ENCODE data around the gene CLEC9A.
"Not testable (repeated sequence)": the region's sequence is repeated elsewhere in the genome, so short reads cannot be mapped to it uniquely, and the experiment has no call there.

The CLEC9A gene

DNA sequence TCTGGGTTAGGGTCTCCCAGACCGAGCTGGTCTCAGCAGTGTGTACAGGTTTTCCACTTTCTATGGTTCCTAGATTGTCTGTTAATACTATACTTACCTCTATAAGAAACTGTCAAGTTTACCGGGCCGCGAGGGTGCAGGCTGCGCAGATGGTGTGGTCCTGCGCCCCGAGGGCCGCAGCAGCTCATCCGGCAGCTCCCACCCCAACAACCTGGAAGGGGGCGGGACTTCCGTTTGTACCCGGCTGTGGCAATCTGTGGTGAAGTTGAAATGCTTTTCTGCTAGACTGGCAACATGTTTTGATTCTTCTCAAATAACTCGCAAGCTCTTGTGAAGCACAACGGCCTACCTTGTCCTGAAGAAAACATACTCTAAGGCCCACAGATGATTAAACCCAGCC is at the start of gene CLEC9A:
Gene CLEC9A (plus strand): TSS at position 237 of the 400 bp plus-strand sequence. CDS start 22,006 bp downstream, outside the sequence.
- DNase-seq (ENCODE audit: low read depth) = no peak

DNA sequence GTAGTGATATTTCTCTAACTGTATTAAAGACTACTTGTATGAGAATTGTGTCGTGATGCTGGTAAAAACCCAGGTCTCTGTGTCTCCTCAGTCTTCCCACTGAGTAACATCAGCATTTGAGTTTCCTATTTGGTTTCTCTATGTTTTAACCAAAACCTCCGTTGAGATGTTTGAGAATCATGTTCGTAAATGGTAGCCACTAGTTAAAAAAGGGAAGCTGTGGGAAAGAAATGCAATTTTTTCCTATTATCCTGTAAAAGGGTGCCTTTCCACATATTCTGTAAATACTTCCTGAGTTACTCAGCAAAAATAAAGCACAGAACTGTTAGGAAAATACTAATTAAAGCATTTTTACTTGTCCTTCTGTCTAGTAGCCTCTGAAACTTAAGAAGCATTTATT is 38.6 kb upstream of the CLEC9A start:
- DNase-seq (ENCODE audit: low read depth) = no peak

DNA sequence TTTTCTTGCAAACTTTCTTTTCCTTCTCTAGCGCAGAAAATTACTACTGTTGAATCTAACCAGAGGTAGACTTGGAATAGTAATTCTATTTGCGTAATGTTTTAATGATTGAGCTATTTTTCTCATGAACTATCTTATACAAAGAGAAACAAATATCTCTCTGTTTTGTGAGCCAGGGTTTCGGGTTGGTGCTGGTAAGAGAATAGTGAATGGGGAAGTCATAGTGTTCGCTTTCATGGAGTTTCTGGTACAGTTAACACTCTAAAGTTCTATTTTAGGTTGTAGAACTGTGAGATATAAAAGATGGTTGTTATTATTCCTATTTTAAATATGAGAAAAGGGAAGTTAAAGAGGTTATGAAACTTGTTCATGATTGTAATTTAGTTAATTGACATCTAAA is 38.2 kb upstream of the CLEC9A start:
- DNase-seq (ENCODE audit: low read depth) = no peak

DNA sequence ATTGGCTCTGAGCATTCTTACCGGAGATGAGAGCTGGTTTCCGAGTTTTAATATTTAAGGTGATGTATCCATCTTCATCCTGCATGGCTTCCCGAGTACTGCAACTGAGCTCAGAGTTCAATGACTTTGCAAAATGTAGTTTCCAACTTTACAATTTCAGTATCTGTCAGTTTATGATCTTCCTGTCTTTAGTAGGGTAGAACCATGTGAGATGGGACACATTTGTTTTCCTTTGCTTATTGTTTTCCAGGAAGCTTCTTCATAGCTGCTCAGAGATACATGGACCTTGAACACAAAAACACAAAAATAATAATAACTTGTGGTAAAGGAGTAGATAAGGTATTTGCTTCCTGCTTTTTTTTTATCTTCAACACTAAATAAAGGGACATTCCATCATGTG is 31.5 kb upstream of the CLEC9A start, which contains the start of gene CLEC1B:
Gene CLEC1B (minus strand): TSS at position 106 of the 400 bp plus-strand sequence. CDS start 21 bp downstream, at position 85.
- no peak for DNase-seq (ENCODE audit: low read depth)

DNA sequence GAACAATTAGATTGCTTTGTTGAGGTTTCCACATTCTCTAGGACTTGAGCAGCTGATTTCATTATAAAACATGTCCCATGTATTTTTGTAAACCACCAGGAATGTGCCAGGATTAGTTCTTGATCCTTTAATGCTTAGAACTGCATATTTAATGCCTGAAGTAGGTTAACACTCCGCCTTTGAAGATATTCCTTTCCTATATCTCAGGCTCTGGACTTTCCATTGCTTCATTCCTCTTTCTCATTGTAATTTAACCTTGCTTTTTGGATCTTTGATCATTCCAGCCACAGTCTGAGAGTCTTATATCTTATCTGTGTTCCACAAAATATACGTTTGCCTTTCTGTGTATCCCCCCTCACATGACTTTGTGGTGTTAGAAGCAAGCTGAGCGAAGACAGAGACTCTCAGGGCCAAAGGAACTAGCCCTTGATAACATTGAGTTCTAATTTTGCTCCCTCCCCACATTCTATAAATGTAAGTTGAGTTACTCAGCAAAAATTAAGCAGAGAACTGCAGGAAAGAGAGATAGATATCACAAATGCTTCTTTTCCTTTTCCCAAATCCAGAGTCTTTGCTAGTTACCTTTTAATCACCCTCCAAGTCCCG is 29.2 kb upstream of the CLEC9A start:
- DNase-seq (ENCODE audit: low read depth) = no peak

DNA sequence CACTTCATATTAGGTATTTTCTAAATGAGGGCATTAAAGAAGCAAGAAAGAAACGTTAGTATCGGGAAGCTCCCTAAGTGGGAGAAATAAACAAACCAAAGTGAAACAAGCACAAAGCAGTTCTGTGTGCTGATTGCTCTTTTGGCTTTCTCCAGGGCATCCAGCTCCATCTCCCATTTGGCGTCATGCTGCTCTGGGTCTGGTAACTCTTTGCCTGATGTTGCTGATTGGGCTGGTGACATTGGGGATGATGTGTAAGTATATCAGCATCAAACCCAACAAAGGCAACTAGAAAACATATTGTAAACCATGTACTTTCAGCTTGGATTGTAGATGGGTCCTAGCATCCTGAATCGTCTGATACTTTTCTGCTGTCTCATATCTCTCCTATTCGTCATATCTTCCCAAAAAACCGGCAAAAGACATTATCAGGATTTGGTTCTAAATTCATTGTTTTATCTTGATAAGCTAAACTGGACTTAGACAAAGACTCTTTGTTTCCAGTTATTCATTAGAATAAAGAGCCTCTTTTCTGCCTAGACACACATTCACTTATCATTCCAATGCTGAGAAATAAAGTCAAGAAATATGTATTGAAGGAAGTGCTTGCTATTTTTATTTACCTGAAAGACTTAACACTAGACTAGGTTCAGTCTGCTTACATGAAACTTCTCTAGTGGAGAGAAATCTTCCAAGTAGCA is 17.7 kb upstream of the CLEC9A start:
- DNase-seq (ENCODE audit: low read depth) = no peak

DNA sequence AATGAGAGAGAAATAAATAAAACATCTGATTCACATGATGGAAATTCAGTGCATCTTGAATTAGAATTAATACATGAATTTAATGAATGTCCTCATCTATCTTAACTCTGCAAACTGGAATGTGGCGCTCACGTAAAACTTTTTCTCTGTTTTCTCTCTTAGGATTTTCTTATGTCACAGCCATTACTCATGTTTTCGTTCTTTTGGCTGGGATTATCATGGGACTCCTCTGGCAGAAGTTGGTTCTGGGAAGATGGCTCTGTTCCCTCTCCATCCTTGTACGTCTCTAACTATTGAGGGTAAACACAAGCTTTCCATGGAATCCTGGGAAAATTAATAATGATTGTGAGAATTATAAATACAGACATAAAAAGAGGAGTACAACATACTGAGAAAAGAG is 15.0 kb upstream of the CLEC9A start:
- DNase-seq (ENCODE audit: low read depth) = no peak

- no peak for DNase-seq (ENCODE audit: low read depth)
Measured at GRCh38 chr12:10016881-10017280, 13.6 kb upstream of the CLEC9A start.

DNA sequence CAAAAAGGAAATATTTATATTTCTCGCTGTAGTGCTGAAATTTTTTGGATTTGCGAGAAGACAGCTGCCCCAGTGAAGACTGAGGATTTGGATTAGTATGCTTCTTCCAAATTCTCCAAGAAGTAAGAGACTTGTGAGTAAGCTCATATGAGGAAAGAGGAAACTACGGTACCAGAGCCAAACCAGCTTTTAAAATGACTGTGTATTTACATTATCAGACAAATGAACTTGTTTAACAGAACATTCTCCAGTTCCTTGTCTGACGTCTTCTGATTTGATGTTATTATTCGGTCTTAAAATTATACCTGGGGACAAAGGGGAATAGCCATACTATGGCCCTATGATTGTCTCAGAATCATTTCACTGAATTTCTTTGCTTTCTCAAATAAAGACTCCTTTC is 12.1 kb upstream of the CLEC9A start:
- no peak for DNase-seq (ENCODE audit: low read depth)

DNA sequence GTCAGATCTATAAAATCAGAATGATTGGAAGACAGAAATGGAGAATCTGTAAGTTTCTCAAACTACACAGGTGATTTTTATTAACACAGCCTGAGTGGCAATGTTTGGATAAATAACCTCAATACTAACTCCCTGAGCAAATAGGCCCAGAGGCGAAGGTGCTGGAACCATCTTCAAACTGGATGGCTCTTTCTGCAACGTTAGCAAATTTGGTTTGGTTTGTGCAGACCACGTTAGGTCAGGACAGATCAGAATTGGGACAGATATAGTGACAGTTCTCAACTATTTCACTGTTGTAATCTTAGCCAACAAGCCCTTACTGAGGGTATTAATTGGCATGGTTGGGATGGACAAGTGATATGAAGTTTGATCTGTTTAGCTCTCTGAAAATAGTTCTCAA is 9.1 kb upstream of the CLEC9A start:
- no peak for DNase-seq (ENCODE audit: low read depth)

- DNase-seq (ENCODE audit: low read depth) = no peak
Measured at GRCh38 chr12:10025236-10025635, 5.2 kb upstream of the CLEC9A start.

DNA sequence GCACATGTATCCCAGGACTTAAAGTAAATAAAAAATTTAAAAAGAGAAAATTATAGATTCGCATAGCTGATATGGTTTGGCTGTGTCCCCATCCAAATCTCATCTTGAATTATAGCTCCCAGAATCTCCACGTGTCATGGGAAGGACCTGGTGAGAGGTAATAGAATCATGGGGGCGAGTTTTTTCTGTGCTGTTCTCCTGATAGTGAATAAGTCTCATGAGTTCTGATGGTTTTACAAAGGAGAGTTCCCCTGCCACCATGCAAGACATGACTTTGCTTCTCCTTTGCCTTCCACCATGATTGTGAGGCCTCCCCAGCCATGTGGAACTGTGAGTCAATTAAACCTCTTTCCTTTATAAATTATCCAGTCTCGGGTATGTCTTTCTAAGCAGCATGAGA is 3.8 kb upstream of the CLEC9A start:
- not testable (repeated sequence) for DNase-seq (ENCODE audit: low read depth)

DNA sequence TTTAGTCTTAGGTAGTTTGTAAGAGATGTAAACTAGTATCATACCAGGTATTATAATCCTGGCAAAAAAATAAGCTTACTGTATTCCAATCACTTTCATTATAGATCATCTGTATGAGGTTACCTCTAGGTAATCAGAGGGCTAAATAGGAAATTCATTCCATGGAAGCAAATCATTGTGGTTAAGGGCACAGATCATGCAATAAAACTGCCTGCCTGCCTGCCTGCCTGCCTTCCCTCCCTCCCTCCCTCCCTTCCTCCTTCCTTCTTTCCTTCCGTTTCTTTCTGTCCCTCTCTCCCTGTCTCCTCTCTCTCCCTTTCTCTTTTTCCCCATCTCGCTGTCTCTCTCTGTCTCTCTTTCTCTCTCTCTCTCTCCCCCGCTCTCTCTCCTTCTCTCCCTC is 3.2 kb upstream of the CLEC9A start:
- no peak for DNase-seq (ENCODE audit: low read depth)

DNA sequence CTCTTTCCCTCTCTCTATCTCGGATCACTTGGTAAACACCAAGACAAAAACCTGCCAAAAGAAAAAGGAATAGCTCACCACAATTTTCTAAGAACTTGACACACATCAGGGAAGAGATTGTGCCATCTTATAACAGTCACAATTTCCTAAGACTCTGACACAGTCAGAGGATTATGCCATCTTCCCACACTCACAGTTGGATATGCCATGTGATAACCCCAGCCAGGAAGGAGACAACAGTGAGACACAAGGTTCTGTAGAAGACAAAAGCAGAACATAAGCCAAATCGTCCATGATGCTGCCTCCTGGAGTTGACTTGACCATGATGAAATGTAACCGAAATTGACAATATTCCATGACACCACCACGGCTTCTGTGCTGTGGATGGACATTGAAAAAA is 2.8 kb upstream of the CLEC9A start:
- DNase-seq (ENCODE audit: low read depth) = no peak

DNA sequence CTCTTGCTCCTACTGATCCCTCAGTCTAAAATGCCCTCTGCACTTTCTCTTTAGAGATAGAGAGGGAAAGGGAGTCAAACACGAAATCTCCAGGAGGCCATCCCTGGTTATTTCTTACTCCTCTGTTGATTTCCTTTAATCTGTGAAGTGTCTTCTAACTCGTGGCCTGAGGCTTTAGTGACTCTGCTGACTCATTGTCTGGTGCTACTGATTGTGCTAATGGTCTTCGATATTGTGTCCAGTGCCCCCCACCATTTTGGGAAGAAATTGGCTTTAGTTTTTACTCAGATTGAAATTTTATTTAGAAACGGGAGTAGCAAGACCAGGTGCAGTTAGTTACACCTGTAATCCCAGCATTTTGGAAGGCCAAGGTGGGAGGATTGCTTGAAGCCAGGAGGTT is 839 bp downstream of the CLEC9A start:
- DNase-seq (ENCODE audit: low read depth) = no peak

DNA sequence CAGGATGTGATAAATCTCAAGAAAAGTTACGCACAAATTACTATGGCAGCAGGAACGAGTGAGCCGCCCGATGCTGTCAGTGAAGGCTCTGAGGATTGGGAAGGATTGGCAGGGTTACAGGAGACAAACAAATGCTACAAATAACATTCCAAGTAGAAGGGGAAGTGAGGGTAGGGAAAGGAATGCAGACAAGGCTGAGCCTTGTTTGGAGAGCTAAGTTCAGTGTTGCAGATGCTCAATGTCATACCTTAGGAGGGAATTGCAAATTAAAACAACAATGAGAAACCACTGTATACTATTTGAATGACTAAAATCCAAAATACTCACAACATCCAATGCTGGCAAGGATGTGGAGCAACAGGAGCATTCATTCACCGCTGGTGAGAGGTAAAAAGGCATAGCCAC is 1.3 kb downstream of the CLEC9A start:
- no peak for DNase-seq (ENCODE audit: low read depth)

- no peak for DNase-seq (ENCODE audit: low read depth)
Measured at GRCh38 chr12:10033783-10034545, 3.5 kb downstream of the CLEC9A start.

- DNase-seq (ENCODE audit: low read depth) = no peak
Measured at GRCh38 chr12:10042167-10042566, 11.7 kb downstream of the CLEC9A start.

GRCh38 chr12:10048526-10048925 is 18.0 kb downstream of the CLEC9A start:
- no peak for DNase-seq (ENCODE audit: low read depth)

GRCh38 chr12:10052193-10052913 is 21.9 kb downstream of the CLEC9A start:
- no peak for DNase-seq (ENCODE audit: low read depth)

- DNase-seq (ENCODE audit: low read depth) = no peak
Measured at GRCh38 chr12:10058387-10058786, 27.9 kb downstream of the CLEC9A start.

- DNase-seq (ENCODE audit: low read depth) = no peak
Measured at GRCh38 chr12:10065241-10065640, 34.8 kb downstream of the CLEC9A start.
